Measurements from ENCODE around the gene ARHGAP30.

DNA sequence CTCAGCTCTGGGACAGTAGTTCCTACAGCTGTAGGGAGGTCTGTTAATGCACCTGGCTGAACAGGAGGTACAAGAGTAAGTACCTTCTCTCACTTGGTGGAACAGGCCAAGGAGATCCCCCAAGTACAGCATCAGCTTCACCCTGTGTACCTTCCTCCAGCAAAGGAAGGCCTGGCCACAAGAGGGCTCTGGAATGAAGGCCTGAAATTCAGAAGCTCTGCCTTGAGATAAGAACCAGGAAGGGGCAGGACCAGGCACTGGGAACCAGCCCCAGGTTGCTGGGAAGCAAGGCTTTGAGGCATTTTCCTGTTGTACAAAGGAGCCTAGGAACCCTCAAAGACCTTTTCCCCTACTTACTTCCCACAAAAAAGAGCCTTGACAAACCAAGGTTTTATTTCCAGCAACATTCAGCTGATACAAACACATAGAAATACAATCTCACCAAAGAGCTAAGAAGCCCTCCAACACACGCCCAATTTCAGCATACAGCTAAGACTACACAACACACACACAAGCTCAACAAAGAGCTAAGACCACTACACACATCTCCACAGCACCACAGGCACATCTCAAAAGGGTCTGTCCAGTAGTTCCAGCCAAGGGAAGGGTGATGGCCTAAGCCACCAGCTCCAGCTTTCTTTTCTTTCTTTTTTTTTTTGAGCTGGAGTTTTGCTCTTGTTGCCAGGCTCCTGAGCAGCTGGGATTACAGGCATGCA lies 72.2 kb downstream of the ARHGAP30 start:
- TF ChIP-seq CTCF (IDR thresholded peaks at IDR 0.05; ENCODE audit: low read depth, low read length, poor library complexity, severe bottlenecking): peak; percentile 66
- no peak for TF ChIP-seq EZH2phosphoT487 (IDR thresholded peaks at IDR 0.05; ENCODE audit: borderline replicate concordance, low read length)

Data from DOHH2 (cell line).